ENCODE measurements around the gene KIF3B. TPM values are rescaled to one million over a fixed set of nuclear protein-coding genes. Genes with fewer than 3 reads are reported as not detected.
"Not testable (repeated sequence)": the region's sequence is repeated elsewhere in the genome, so short reads cannot be mapped to it uniquely, and the experiment has no call there.

KIF3B gene
- total RNA-seq, 2 donors from 2014 or later: 41.7 to 49.2 TPM

GRCh38 chr20:32339116-32339515 lies 61.7 kb downstream of the KIF3B start:
- H3K4me1 ChIP-seq: no peaks in the 10 kb centered on the region
- intact Hi-C loops (cut with DNase I): no loop called here
- H3K4me3 ChIP-seq: no peak overlapping the region
- H3K9me3 ChIP-seq: no peaks in the 10 kb centered on the region
- TF ChIP-seq CTCF (IDR thresholded peaks at IDR 0.05): no peak
- DNase-seq: no peak
- no peaks in the 10 kb centered on the region for H3K27me3 ChIP-seq
- H3K27ac ChIP-seq: no peak overlapping the region
- no peaks in the 10 kb centered on the region for H3K36me3 ChIP-seq
- no peak overlapping the region for H3K9ac ChIP-seq (ENCODE audit: low read depth in 2 of 2, low read length in 2 of 2)

GRCh38 chr20:32341053-32341452 lies 63.6 kb downstream of the KIF3B start:
- DNase-seq; H3K27ac ChIP-seq; H3K9ac ChIP-seq (ENCODE audit: low read depth in 2 of 2, low read length in 2 of 2); H3K4me1 ChIP-seq; H3K36me3 ChIP-seq; H3K27me3 ChIP-seq; H3K9me3 ChIP-seq; H3K4me3 ChIP-seq; intact Hi-C loops (cut with DNase I): not testable (repeated sequence)

- intact Hi-C loops (cut with DNase I): no loop called here
- no peak for DNase-seq
- TF ChIP-seq CTCF (IDR thresholded peaks at IDR 0.05): no peak
Observed at GRCh38 chr20:32343439-32343838, 66.0 kb downstream of the KIF3B start.

GRCh38 chr20:32344835-32345506 lies 67.5 kb downstream of the KIF3B start:
- intact Hi-C loops (cut with DNase I): no loop called here
- no peaks in the 10 kb centered on the region for H3K9me3 ChIP-seq
- no peaks in the 10 kb centered on the region for H3K36me3 ChIP-seq
- peaks cover 4% of the 10 kb centered on the region for H3K4me1 ChIP-seq
- no peak for DNase-seq
- TF ChIP-seq CTCF (IDR thresholded peaks at IDR 0.05): no peak
- H3K27ac ChIP-seq: no peak overlapping the region
- H3K27me3 ChIP-seq: no peaks in the 10 kb centered on the region
- H3K9ac ChIP-seq (ENCODE audit: low read depth in 2 of 2, low read length in 2 of 2): no peak overlapping the region
- no peak overlapping the region for H3K4me3 ChIP-seq

More at GRCh38 chr20:32343439-32343838, 66.0 kb downstream of the KIF3B start:
- no peaks in the 10 kb centered on the region for H3K9me3 ChIP-seq
- no peaks in the 10 kb centered on the region for H3K27me3 ChIP-seq
- peaks cover 4% of the 10 kb centered on the region for H3K4me1 ChIP-seq
- H3K4me3 ChIP-seq: no peak overlapping the region
- no peaks in the 10 kb centered on the region for H3K36me3 ChIP-seq
- H3K27ac ChIP-seq: no peak overlapping the region
- H3K9ac ChIP-seq (ENCODE audit: low read depth in 2 of 2, low read length in 2 of 2): no peak overlapping the region

- H3K27ac ChIP-seq: no peak overlapping the region
- H3K4me3 ChIP-seq: no peak overlapping the region
- H3K9ac ChIP-seq (ENCODE audit: low read depth in 2 of 2, low read length in 2 of 2): no peak overlapping the region
- H3K36me3 ChIP-seq: no peaks in the 10 kb centered on the region
- intact Hi-C loops (cut with DNase I): no loop called here
- TF ChIP-seq CTCF (IDR thresholded peaks at IDR 0.05): no peak
- H3K27me3 ChIP-seq: no peaks in the 10 kb centered on the region
- DNase-seq: no peak
- H3K4me1 ChIP-seq: peaks cover 4% of the 10 kb centered on the region
- no peaks in the 10 kb centered on the region for H3K9me3 ChIP-seq
Observed at GRCh38 chr20:32348207-32348606, 70.8 kb downstream of the KIF3B start.

GRCh38 chr20:32350421-32350820 lies 73.0 kb downstream of the KIF3B start:
- Histone ChIP-seq H3K36me3 (no peaks in the 10 kb centered on the region), H3K27me3 (no peaks in the 10 kb centered on the region), H3K9ac (ENCODE audit: low read depth in 2 of 2, low read length in 2 of 2) (no peak overlapping the region), H3K4me3 (no peak overlapping the region), H3K9me3 (no peaks in the 10 kb centered on the region), H3K27ac (no peak overlapping the region), H3K4me1 (no peaks in the 10 kb centered on the region)
- intact Hi-C loops (cut with DNase I): loop anchor here (10.0 kb wide), 1 partner anchor 134 kb away; no protein-coding TSS in a partner anchor
- no peak for TF ChIP-seq CTCF (IDR thresholded peaks at IDR 0.05)
- DNase-seq: no peak

Measured in colonic mucosa (tissue), 4 donors.